ENCODE data around the gene INTS4. TPM values are rescaled to one million over a fixed set of nuclear protein-coding genes. Genes with fewer than 3 reads are reported as not detected.

Gene INTS4
- total RNA-seq, 1 experiment from 2014 or later, result 86.7 TPM

- DNase-seq, result no peak
- Histone ChIP-seq H3K4me1 (no peaks in the 10 kb centered on the region), H3K27me3 (replicated peaks; ENCODE audit: control insufficient read depth, insufficient read depth, low read length) (no peaks in the 10 kb centered on the region), H3K9me3 (no peaks in the 10 kb centered on the region), H3K36me3 (ENCODE audit: control insufficient read depth, insufficient read depth, low read length) (no peaks in the 10 kb centered on the region), H3K4me3 (ENCODE audit: low read depth, low read length) (no peak overlapping the region)
- no TSS peak for BruUV-seq (replicated peaks)
- no peak overlapping the region for H3K27ac Mint-ChIP-seq (ENCODE audit: unreplicated experiment)
- no peaks in the 10 kb centered on the region for H3K9me3 Mint-ChIP-seq (ENCODE audit: unreplicated experiment)
- TF ChIP-seq CTCF (IDR thresholded peaks at IDR 0.05; ENCODE audit: insufficient read depth in 1 of 2, low read depth in 1 of 2, low read length in 1 of 2, severe bottlenecking in 1 of 2, unreplicated experiment in 1 of 2), result no peak
- H3K4me3 Mint-ChIP-seq (ENCODE audit: unreplicated experiment), result no peak overlapping the region
- CTCF ChIA-PET, result no interaction called here
- H3K4me1 Mint-ChIP-seq (ENCODE audit: low read depth, unreplicated experiment), result no peaks in the 10 kb centered on the region
- intact Hi-C loops (cut with micrococcal nuclease; ENCODE audit: unreplicated experiment), result no loop called here
- POLR2A ChIA-PET, result no interaction called here
- H3K27me3 Mint-ChIP-seq (ENCODE audit: insufficient read depth, unreplicated experiment), result no peaks in the 10 kb centered on the region
- no peaks in the 10 kb centered on the region for H3K36me3 Mint-ChIP-seq (ENCODE audit: insufficient read depth, unreplicated experiment)
These were observed 16.8 kb upstream of the INTS4 start for GRCh38 chr11:78011301-78011700.

GRCh38 chr11:78010755-78011154 lies 16.3 kb upstream of the INTS4 start:
- Histone ChIP-seq H3K9me3 (no peaks in the 10 kb centered on the region), H3K36me3 (ENCODE audit: control insufficient read depth, insufficient read depth, low read length) (no peaks in the 10 kb centered on the region), H3K4me1 (no peaks in the 10 kb centered on the region), H3K4me3 (ENCODE audit: low read depth, low read length) (no peak overlapping the region), H3K27me3 (replicated peaks; ENCODE audit: control insufficient read depth, insufficient read depth, low read length) (no peaks in the 10 kb centered on the region)
- H3K4me3 Mint-ChIP-seq (ENCODE audit: unreplicated experiment), result no peak overlapping the region
- no peaks in the 10 kb centered on the region for H3K36me3 Mint-ChIP-seq (ENCODE audit: insufficient read depth, unreplicated experiment)
- H3K27ac Mint-ChIP-seq (ENCODE audit: unreplicated experiment), result no peak overlapping the region
- TF ChIP-seq CTCF (IDR thresholded peaks at IDR 0.05; ENCODE audit: insufficient read depth in 1 of 2, low read depth in 1 of 2, low read length in 1 of 2, severe bottlenecking in 1 of 2, unreplicated experiment in 1 of 2), result no peak
- no peaks in the 10 kb centered on the region for H3K4me1 Mint-ChIP-seq (ENCODE audit: low read depth, unreplicated experiment)
- H3K27me3 Mint-ChIP-seq (ENCODE audit: insufficient read depth, unreplicated experiment), result no peaks in the 10 kb centered on the region
- H3K9me3 Mint-ChIP-seq (ENCODE audit: unreplicated experiment), result no peaks in the 10 kb centered on the region
- ChIA-PET POLR2A (no interaction called here), CTCF (interaction anchor here (0.6 kb wide), 2 partner anchors 9 to 27 kb away, joined by 4 to 5 read pairs; no protein-coding TSS in a partner anchor)
- DNase-seq, result peak in 1 of 2 experiments; percentile 30
- no TSS peak for BruUV-seq (replicated peaks)
- intact Hi-C loops (cut with micrococcal nuclease; ENCODE audit: unreplicated experiment), result no loop called here

- no peaks in the 10 kb centered on the region for H3K36me3 Mint-ChIP-seq (ENCODE audit: insufficient read depth, unreplicated experiment)
- H3K36me3 ChIP-seq (ENCODE audit: control insufficient read depth, insufficient read depth, low read length), result no peaks in the 10 kb centered on the region
- intact Hi-C loops (cut with micrococcal nuclease; ENCODE audit: unreplicated experiment), result no loop called here
- no peaks in the 10 kb centered on the region for H3K4me1 ChIP-seq
- BruUV-seq (replicated peaks), result no TSS peak
- no peaks in the 10 kb centered on the region for H3K9me3 Mint-ChIP-seq (ENCODE audit: unreplicated experiment)
- no peak overlapping the region for H3K27ac Mint-ChIP-seq (ENCODE audit: unreplicated experiment)
- ChIA-PET POLR2A (no interaction called here), CTCF (interaction anchor here (0.6 kb wide), 2 partner anchors 9 to 27 kb away, joined by 4 to 5 read pairs; no protein-coding TSS in a partner anchor)
- no peak overlapping the region for H3K4me3 Mint-ChIP-seq (ENCODE audit: unreplicated experiment)
- no peaks in the 10 kb centered on the region for H3K27me3 ChIP-seq (replicated peaks; ENCODE audit: control insufficient read depth, insufficient read depth, low read length)
- H3K9me3 ChIP-seq, result no peaks in the 10 kb centered on the region
- H3K27me3 Mint-ChIP-seq (ENCODE audit: insufficient read depth, unreplicated experiment), result no peaks in the 10 kb centered on the region
- DNase-seq, result no peak
- H3K4me1 Mint-ChIP-seq (ENCODE audit: low read depth, unreplicated experiment), result no peaks in the 10 kb centered on the region
- H3K4me3 ChIP-seq (ENCODE audit: low read depth, low read length), result no peak overlapping the region
- TF ChIP-seq CTCF (IDR thresholded peaks at IDR 0.05; ENCODE audit: insufficient read depth in 1 of 2, low read depth in 1 of 2, low read length in 1 of 2, severe bottlenecking in 1 of 2, unreplicated experiment in 1 of 2), result no peak
These were observed 15.8 kb upstream of the INTS4 start for GRCh38 chr11:78010304-78010703.
